Caco-2 (cell line): Measurements from ENCODE around the gene KLHL22. TPM values are rescaled to one million over a fixed set of nuclear protein-coding genes. Genes with fewer than 3 reads are reported as not detected.

Source experiments
- BruUV-seq: library from RNA; stranded (reverse); fragments of 400-500 nt; replicated peaks from 2 replicates; lab custom pipeline; 2021; lab: Mats Ljungman, UMichigan
- CTCF ChIA-PET: fragments of 300-600 bp; sonication (Branson Sonifier 250); formaldehyde crosslinking; loops from one replicate; lab custom pipeline; 2022; ENCODE audit warnings: antibody characterized with exemption; lab: Charles Lee
- POLR2A ChIA-PET: fragments of 300-600 bp; sonication (Branson Sonifier 250); formaldehyde crosslinking; loops from one replicate; lab custom pipeline; 2022; ENCODE audit warnings: antibody characterized with exemption; lab: Charles Lee
- DNase-seq, 2 experiments: peaks; one replicate each; pipeline versions ENCODE4 v3.0.0 to v3.0.0-alpha.2; 2020 to 2022
- H3K27me3 ChIP-seq: replicated peaks from 2 replicates; pipeline ENCODE4 v1.6.0; 2011; ENCODE audit warnings: low read length; ENCODE audit not compliant: control insufficient read depth, insufficient read depth
- H3K36me3 ChIP-seq: 2 replicates; pipeline ENCODE4 v1.5.1; 2011; ENCODE audit warnings: low read length; ENCODE audit not compliant: control insufficient read depth, insufficient read depth
- H3K4me1 ChIP-seq: fragments of 250-450 bp; sonication (Bioruptor Pico); 2 replicates; pipeline ENCODE4 v1.5.1; 2020; ENCODE audit warnings: mild to moderate bottlenecking
- H3K4me3 ChIP-seq: 2 replicates; pipeline ENCODE4 v1.5.1; 2011; ENCODE audit warnings: low read depth, mild to moderate bottlenecking, control low read depth, low read length
- H3K9me3 ChIP-seq: fragments of 250-450 bp; sonication (Bioruptor Pico); 2 replicates; pipeline ENCODE4 v1.5.1; 2020; ENCODE audit warnings: mild to moderate bottlenecking, moderate library complexity
- H3K27ac Mint-ChIP-seq: one replicate; pipeline ENCODE4 v1.8.0; 2022; ENCODE audit warnings: mixed read lengths; ENCODE audit not compliant: unreplicated experiment
- H3K27me3 Mint-ChIP-seq: one replicate; pipeline ENCODE4 v1.8.0; 2022; ENCODE audit warnings: mixed read lengths; ENCODE audit not compliant: insufficient read depth, unreplicated experiment
- H3K36me3 Mint-ChIP-seq: one replicate; pipeline ENCODE4 v1.8.0; 2022; ENCODE audit warnings: mild to moderate bottlenecking, mixed read lengths; ENCODE audit not compliant: insufficient read depth, unreplicated experiment
- H3K4me1 Mint-ChIP-seq: one replicate; pipeline ENCODE4 v1.8.0; 2022; ENCODE audit warnings: low read depth, mixed read lengths; ENCODE audit not compliant: unreplicated experiment
- H3K4me3 Mint-ChIP-seq: one replicate; pipeline ENCODE4 v1.8.0; 2022; ENCODE audit warnings: mild to moderate bottlenecking, moderate library complexity, mixed read lengths; ENCODE audit not compliant: unreplicated experiment
- H3K9me3 Mint-ChIP-seq: one replicate; pipeline ENCODE4 v1.8.0; 2022; ENCODE audit warnings: mixed read lengths; ENCODE audit not compliant: unreplicated experiment
- CTCF ChIP-seq, 2 experiments: fragments of 200-600 bp in 1 of 2; IDR thresholded peaks; 1 replicate in 1 of 2; 2 replicates in 1 of 2; pipeline versions ENCODE4 v1.5.1 to v1.8.0; 2011 to 2022; ENCODE audit warnings: antibody characterized with exemption in 1 of 2, control low read depth in 1 of 2, inconsistent platforms in 1 of 2, low read depth in 1 of 2, low read length in 1 of 2, mild to moderate bottlenecking in 1 of 2, moderate library complexity in 1 of 2; ENCODE audit not compliant: insufficient read depth in 1 of 2, severe bottlenecking in 1 of 2, unreplicated experiment in 1 of 2
- intact Hi-C: fragments of 100-400 bp; cut with micrococcal nuclease; formaldehyde crosslinking; loops from one replicate; pipeline ENCODE4 v1.10.0; 2022; ENCODE audit not compliant: unreplicated experiment
- total RNA-seq: library from RNA; stranded (reverse); gene quantifications from 2 replicates; pipeline ENCODE4 v1.2.3, GENCODE V29; 2022

The KLHL22 gene
- total RNA-seq, 1 experiment from 2014 or later: 24.4 TPM

- Mint-ChIP-seq H3K36me3 (no peaks in the 10 kb centered on the region), H3K4me3 (no peak overlapping the region), H3K27me3 (no peaks in the 10 kb centered on the region), H3K27ac (no peak overlapping the region), H3K4me1 (no peaks in the 10 kb centered on the region), H3K9me3 (no peaks in the 10 kb centered on the region)
- no peaks in the 10 kb centered on the region for H3K27me3 ChIP-seq
- no TSS peak for BruUV-seq
- H3K4me3 ChIP-seq: no peak overlapping the region
- no peaks in the 10 kb centered on the region for H3K4me1 ChIP-seq
- H3K36me3 ChIP-seq: peaks cover 2% of the 10 kb centered on the region; the same call in 1 of the 2 replicates
- no peaks in the 10 kb centered on the region for H3K9me3 ChIP-seq
- POLR2A ChIA-PET: no interaction called here
- no peak for TF ChIP-seq CTCF (IDR thresholded peaks at IDR 0.05; ENCODE audit: insufficient read depth in 1 of 2, low read depth in 1 of 2, low read length in 1 of 2, severe bottlenecking in 1 of 2, unreplicated experiment in 1 of 2)
- DNase-seq: no peak
- intact Hi-C loops: no loop called here
- CTCF ChIA-PET: no interaction called here
Observed at GRCh38 chr22:20446383-20446970, 49.1 kb downstream of the KLHL22 start.

DNA sequence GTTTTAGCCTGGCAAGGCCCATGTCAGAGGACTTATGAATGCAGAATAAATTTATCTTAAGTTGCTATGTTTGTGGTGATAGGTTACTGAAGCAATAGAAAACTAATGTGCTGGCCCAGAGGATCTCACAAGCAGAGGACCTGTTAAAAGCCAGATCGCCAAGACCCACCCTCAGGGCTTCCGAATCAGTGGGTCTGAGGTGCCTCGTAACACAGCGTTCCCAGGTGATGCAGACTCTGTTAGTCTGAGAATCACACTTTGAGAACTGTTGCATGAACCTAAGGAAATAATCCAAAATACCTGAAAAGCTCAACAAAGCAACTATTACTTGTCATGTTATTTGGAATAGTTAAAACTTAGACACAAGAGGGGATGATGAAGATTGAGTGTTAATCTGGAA, 51.3 kb downstream of the KLHL22 start:
- POLR2A ChIA-PET: no interaction called here
- no peaks in the 10 kb centered on the region for H3K27me3 ChIP-seq
- no peaks in the 10 kb centered on the region for H3K9me3 ChIP-seq
- CTCF ChIA-PET: no interaction called here
- Mint-ChIP-seq H3K36me3 (no peaks in the 10 kb centered on the region), H3K27me3 (no peaks in the 10 kb centered on the region), H3K9me3 (no peaks in the 10 kb centered on the region), H3K4me1 (no peaks in the 10 kb centered on the region), H3K4me3 (no peak overlapping the region), H3K27ac (no peak overlapping the region)
- BruUV-seq: no TSS peak
- no peak for TF ChIP-seq CTCF (IDR thresholded peaks at IDR 0.05; ENCODE audit: insufficient read depth in 1 of 2, low read depth in 1 of 2, low read length in 1 of 2, severe bottlenecking in 1 of 2, unreplicated experiment in 1 of 2)
- intact Hi-C loops: no loop called here
- H3K4me1 ChIP-seq: no peaks in the 10 kb centered on the region
- peaks cover 2% of the 10 kb centered on the region; the same call in 1 of the 2 replicates for H3K36me3 ChIP-seq
- no peak for DNase-seq
- no peak overlapping the region for H3K4me3 ChIP-seq

- Histone ChIP-seq H3K27me3 (no peaks in the 10 kb centered on the region), H3K4me3 (no peak overlapping the region), H3K9me3 (no peaks in the 10 kb centered on the region), H3K4me1 (no peaks in the 10 kb centered on the region), H3K36me3 (peaks cover 2% of the 10 kb centered on the region; the same call in 1 of the 2 replicates)
- Mint-ChIP-seq H3K9me3 (no peaks in the 10 kb centered on the region), H3K4me1 (no peaks in the 10 kb centered on the region), H3K36me3 (peaks cover 5% of the 10 kb centered on the region), H3K27ac (no peak overlapping the region), H3K27me3 (no peaks in the 10 kb centered on the region), H3K4me3 (no peak overlapping the region)
- intact Hi-C loops: no loop called here
- POLR2A ChIA-PET: no interaction called here
- DNase-seq: no peak
- CTCF ChIA-PET: no interaction called here
- no TSS peak for BruUV-seq
- TF ChIP-seq CTCF (IDR thresholded peaks at IDR 0.05; ENCODE audit: insufficient read depth in 1 of 2, low read depth in 1 of 2, low read length in 1 of 2, severe bottlenecking in 1 of 2, unreplicated experiment in 1 of 2): no peak
Observed at GRCh38 chr22:20442485-20443284, 52.9 kb downstream of the KLHL22 start.
